Measurements from ENCODE around the gene ERG.

ERG gene

GRCh38 chr21:38496224-38496623 is 2.1 kb downstream of the ERG start:
- DNase-seq, result no peak

DNA sequence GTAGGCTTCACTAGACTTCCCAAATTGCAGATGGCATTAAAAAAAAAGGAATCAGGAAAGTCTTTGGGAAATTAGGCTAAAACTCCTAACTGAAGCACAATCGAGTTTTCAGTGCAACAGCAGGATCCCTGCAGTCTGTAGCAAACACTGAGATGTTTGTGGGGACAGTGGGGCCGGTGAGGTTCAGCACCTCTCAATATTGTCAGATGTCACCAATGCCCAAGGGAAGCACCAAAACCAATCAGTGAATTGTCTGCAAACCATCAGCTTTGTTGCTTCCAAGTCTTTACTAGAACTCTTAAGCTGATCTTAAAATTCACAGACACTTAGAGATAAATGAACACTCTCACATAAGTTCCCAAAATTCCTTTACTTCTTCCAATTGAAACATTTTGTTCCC is 2.6 kb downstream of the ERG start:
- DNase-seq, result no peak

GRCh38 chr21:38495242-38495641 is 3.0 kb downstream of the ERG start:
- no peak for DNase-seq

DNA sequence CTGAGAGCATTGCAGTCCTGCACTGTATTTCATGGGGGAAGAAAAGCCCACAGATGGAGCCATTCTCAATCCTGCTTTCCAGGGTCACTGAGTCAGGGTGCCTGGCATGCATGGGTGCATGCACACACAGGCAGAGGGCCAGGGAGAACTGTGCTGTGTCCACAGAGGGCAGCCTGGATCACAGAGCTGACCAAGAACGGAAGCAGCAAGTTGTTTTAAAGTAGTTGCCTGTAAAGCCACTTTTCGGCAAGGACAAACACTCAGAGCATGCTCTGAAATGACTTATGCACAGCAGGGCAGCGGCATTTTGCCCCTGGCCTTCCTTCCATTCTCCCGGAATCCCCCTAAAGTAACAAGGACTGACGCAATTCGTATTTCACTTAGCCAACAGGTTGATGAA is 3.6 kb downstream of the ERG start:
- DNase-seq, result no peak

DNA sequence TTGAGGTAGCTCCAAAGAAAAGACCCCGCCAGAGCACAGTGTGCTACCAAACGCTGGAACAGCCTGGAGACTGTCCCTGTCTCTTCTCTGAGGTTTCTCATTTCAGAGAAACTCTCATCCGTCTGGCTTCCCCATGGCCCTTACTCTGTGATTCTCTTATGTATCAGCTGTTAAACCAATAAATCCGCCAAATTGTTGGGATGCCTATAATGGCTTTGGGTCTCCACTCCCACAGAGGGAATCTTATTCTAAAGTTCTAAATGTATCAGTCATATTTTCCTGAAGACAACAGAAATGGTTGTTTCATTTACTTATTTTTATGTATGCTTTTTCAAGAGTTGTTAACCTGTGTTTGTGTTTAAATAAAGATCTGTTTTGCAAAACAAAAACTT is 4.0 kb downstream of the ERG start:
- no peak for DNase-seq

- no peak for DNase-seq
Measured at GRCh38 chr21:38493549-38494250, 4.6 kb downstream of the ERG start.

GRCh38 chr21:38492007-38492406 is 6.3 kb downstream of the ERG start:
- DNase-seq, result no peak

GRCh38 chr21:38491536-38491935 is 6.7 kb downstream of the ERG start:
- DNase-seq, result no peak

DNA sequence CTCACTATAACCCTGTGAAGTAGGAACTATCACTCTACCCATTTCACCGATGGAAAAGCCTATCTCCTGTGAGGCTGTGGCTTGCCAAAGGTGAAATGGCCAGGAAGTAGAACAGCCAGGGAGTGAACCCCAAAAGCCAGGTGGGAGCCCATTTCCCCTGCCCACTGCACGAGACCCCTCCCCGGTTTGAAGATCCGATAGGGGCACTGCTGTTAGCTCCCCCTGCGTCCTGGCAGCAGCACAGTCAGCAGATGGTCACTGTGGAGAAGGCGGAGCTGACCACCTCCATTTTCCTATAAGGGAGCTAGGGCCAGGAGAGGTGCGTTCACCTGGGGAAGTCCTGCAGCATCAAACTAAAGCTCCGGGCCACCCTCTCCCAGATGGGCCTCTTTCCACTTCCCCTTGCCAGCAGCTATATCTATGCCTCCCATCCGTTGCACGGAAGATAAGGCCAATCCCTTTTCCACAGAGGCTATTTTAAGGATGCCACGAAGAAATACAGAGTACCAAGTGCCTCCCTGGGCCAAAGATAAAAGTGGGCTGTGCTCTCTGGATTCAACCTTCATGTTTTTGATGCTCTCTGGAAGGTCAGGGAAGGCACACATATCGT is 7.8 kb downstream of the ERG start:
- DNase-seq, result no peak

- no peak for DNase-seq
Measured at GRCh38 chr21:38489729-38490128, 8.5 kb downstream of the ERG start.

DNA sequence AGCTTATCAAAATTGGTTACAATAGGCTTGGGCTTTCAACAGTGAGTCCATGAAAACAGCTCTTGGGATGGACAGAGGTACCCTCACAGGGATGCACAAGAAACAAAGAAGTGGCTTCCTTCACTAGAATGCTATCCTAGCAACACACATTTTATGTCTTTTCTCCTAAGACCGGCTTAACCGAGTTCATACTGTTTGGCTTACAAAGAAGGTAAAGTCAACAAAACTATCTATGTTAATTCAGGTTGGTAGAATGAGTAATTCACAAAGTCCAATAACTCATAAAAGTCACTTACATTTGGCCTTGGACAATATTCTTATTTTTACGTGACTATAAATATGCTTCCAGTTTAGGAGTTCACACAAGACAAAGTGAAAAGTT is 9.0 kb downstream of the ERG start:
- DNase-seq, result no peak

DNA sequence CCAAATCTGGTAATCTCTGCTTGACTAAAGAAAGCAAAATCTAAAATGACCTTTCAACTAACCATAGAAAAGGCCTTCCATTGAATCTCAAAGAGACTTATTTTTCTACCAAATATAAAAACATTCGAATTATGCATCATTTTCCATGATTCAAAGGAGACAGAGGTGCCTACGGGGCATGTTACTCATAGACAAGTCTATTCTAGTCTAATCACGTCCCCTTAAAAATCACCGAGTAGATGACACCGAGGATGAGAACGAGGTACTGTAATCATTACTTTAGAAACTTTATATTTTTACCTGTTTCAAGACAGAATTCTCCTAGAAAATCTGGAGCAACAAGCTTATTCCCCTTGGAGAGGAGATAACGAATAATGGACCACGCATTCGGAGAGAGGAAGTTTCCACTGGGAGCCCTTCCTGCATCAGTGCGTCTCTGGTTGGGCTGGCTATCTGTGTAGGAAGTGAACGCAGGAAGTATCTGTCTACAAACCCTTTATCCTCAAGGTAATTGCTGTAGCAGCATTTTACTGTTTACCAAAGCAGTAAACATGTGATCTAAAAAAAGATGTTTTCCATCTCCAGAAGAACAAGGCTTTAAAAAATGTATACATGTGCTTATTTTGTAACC is 9.5 kb downstream of the ERG start:
- DNase-seq, result no peak

DNA sequence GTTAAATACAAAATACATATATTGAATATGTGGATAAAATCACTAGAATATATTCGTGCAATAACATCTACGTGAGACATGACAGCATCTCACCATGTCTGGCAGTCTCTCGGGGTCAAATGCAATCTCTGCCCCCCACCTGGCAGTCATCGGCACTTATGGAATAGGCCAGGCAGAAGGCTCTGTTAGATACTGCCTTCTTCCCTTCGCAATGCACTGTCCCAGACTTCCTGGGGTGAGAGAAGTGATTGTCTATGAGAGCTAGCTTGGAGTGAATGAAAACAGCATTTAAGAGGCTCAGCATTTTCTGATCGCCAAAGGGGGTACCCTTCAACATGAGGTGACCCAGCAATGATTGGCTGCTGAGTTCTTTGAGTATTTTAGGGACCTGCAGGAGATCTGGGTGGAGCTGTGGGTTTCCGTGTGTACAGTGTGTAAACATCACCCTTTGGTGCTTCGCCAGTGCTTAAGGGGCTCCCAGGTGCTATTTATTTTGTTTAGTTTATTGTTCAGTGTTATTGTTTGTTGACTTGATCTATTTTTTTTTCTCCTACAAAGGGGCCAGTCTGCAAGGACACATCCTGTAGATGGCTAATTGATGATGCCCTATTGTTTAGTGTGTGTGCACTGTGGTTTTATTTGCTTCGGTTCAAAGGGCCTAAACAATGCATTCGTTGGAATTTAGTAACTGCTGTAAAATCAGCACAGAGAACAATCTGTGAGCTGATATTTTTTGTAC is 10.2 kb downstream of the ERG start:
- no peak for DNase-seq

DNA sequence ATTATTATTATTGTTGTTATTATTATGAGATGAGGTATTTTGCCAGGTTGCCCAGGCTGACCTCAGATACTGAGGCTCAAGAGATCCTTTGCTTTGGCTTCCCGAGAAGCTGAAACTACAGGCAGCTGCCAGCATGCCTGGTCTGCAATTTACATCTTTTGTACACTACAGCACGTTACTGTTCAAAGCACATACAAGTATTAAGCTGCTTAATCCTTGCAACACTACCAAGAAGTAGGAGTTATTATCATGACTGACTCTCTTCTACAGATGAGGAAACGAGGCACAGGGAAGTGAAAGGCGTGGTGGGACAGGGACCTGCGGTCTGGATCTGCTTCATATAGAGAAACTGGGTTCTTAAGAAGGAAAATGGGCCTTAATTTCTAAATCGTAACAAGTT is 11.6 kb downstream of the ERG start:
- DNase-seq, result no peak

DNA sequence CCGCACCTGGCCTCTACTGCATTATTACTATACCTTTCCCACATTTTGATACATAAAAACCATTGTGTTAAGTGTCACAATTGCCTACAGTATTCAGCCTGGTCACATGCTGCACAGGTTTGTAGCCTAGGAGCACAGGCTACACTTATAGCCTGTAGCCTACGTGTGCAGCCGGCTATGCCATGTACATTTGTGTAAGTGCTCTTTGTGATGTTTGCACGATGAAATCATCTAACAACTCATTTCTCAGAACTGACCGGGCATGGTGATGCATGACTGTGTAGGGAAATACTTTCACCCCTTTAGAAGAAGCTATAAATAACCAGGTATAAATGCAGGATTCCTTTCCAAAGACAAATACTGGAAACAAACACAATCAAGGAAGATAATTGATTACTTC is 12.1 kb downstream of the ERG start:
- no peak for DNase-seq

DNA sequence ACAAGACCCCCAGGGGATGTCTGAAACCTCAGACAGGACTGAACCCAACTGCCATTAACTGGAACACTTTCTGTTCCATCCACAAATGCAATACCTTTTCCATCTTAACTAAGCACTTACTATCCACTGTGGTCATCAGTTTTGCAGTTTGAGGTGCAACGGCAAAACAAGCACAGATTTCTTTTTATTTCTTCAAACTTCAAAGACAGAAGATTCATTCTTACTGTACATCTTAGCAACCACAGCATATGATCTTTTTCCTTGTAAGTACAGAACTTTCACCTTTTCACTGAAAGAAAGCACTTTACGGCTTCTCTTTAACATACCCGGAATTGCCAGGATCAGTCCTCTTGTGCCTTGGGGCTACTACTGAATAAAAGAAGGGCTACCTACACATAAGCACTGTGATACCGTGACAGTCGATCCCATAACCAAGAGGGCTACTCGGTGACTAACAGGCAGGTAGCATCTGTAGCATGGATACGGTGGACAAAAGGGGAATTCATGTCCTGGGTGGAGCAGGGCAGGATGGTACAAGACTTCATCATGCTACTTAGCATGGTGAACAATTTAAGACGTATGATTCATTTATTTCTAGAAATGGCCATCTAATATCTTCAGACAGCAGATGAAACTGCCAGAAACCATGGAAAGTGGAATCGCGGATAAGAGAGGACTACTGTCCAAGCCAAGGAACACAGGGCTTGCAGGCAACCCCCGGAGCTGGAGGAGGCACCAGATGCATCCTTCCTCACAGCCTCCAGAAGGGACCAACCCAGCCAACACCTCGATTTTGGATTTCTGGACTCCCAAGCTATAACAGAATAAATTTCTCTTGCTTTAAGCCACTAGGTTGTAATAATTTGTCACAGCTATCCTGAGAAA is 18.4 kb downstream of the ERG start:
- DNase-seq, result no peak

- DNase-seq, result no peak
Measured at GRCh38 chr21:38478782-38479181, 19.5 kb downstream of the ERG start.

DNA sequence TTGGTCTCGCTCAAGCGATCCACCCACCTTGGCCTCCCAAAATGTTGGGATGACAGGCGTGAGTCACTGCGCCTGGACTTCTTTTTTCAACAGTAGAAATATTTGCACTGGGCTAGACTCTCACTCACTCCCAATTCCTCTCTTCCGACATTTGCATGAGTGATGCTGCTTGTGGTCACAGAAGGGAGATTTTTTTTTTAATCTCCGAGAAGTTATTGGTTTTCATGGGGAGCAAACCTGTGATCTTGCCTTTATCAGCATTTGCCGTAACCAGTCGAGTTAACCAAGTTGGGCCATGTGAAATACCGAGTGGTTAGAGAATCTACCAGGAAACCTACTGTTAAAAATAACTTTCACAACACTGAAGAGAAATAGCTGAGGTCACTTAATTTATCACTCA is 21.1 kb downstream of the ERG start:
- DNase-seq, result no peak

DNA sequence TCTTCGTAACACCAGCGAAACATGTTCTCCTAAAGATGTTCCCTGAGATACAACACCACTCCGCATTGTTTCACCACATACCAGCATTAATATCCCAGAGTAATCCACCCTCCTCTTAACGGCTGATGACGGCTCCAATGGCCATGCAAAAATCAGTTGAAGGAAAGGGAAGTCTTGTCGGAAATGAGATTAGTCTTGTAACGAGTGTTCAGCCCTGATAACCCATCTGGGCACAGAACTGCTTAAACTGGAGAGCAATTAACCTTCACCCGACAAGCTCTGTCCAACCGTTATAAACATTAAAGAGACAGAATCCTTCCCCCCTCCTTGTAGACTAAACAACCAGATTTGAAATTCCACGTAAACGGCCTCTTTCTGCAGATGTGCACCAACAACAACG is 21.9 kb downstream of the ERG start:
- no peak for DNase-seq

GRCh38 chr21:38475519-38475918 is 22.8 kb downstream of the ERG start:
- no peak for DNase-seq

- no peak for DNase-seq
Measured at GRCh38 chr21:38474796-38475195, 23.5 kb downstream of the ERG start.

DNA sequence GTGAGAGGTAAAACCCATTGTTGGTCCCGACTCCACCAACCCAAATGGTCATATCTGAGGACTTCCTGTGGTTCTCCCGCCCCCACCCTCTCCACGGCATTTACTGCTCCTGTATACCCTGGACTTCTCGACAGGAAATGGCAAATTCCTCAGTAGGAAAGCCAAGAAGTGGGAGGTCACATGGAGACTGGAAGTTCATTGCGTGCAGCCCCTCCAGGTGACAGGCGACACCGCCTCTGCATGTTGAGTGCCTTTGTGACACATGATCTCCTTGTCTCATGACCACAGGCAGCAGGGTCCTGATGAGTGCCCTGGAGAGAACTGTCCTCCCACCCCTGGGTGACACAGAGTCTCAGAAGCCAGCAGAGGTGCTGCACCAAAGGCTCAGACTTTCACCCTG is 24.2 kb downstream of the ERG start:
- DNase-seq, result no peak

All from DMS79 (cell line).